Activated CD8-positive, alpha-beta memory T cell treated with anti-CD3 and anti-CD28 coated beads for 24 hours (primary cell): ENCODE data around the gene OR8B12.

Source experiments
- DNase-seq: peaks from one replicate; pipeline ENCODE4 v3.0.0-alpha.2; 2020

The OR8B12 gene

GRCh38 chr11:124543554-124543953 is at the start of gene OR8B12:
OR8B12 (minus strand) TSS chr11:124543654; CDS start chr11:124543654, 0 bp downstream.
- no peak for DNase-seq

GRCh38 chr11:124592627-124593026 is 49.2 kb upstream of the OR8B12 start:
- DNase-seq = no peak

GRCh38 chr11:124591430-124591829 is 48.0 kb upstream of the OR8B12 start:
- no peak for DNase-seq

- peak; percentile 70 for DNase-seq
Observed at GRCh38 chr11:124586238-124586860, 42.9 kb upstream of the OR8B12 start.

GRCh38 chr11:124584681-124585372 is 41.4 kb upstream of the OR8B12 start:
- no peak for DNase-seq

- DNase-seq = no peak
Observed at GRCh38 chr11:124583781-124584180, 40.3 kb upstream of the OR8B12 start.

- no peak for DNase-seq
Observed at GRCh38 chr11:124582565-124582964, 39.1 kb upstream of the OR8B12 start.

GRCh38 chr11:124581817-124582216 is 38.4 kb upstream of the OR8B12 start:
- DNase-seq = no peak

GRCh38 chr11:124578761-124579160 is 35.3 kb upstream of the OR8B12 start:
- DNase-seq = no peak

- no peak for DNase-seq
Observed at GRCh38 chr11:124577716-124578427, 34.4 kb upstream of the OR8B12 start.

- DNase-seq = no peak
Observed at GRCh38 chr11:124570160-124570559, 26.7 kb upstream of the OR8B12 start.

GRCh38 chr11:124569697-124570096 is 26.2 kb upstream of the OR8B12 start, which contains the start of gene OR8A1:
OR8A1 (plus strand) TSS chr11:124569997; CDS start chr11:124570120, 123 bp downstream.
- no peak for DNase-seq

- no peak for DNase-seq
Observed at GRCh38 chr11:124556828-124557227, 13.4 kb upstream of the OR8B12 start.

GRCh38 chr11:124551987-124552386 is 8.5 kb upstream of the OR8B12 start:
- no peak for DNase-seq

GRCh38 chr11:124551189-124551588 is 7.7 kb upstream of the OR8B12 start:
- no peak for DNase-seq

- no peak for DNase-seq
Observed at GRCh38 chr11:124543145-124543544, 309 bp downstream of the OR8B12 start.

GRCh38 chr11:124541204-124541603 is 2.2 kb downstream of the OR8B12 start:
- DNase-seq = no peak

GRCh38 chr11:124538019-124538418 is 5.4 kb downstream of the OR8B12 start:
- no peak for DNase-seq

- no peak for DNase-seq
Observed at GRCh38 chr11:124536520-124536919, 6.9 kb downstream of the OR8B12 start.

- no peak for DNase-seq
Observed at GRCh38 chr11:124535552-124536232, 7.8 kb downstream of the OR8B12 start.

GRCh38 chr11:124534051-124534450 is 9.4 kb downstream of the OR8B12 start:
- no peak for DNase-seq

- DNase-seq = no peak
Observed at GRCh38 chr11:124533626-124534025, 9.8 kb downstream of the OR8B12 start.

GRCh38 chr11:124520550-124520854 is 23.0 kb downstream of the OR8B12 start:
- no peak for DNase-seq
